HG03575 (cell line): ENCODE data around the gene SOAT2.

Experiments used
- ATAC-seq: cut with Tn5 transposase; IDR thresholded peaks from one replicate; pipeline ENCODE4 v1.9.1; 2021; ENCODE audit not compliant: unreplicated experiment, insufficient number of reproducible peaks, low FRiP score; ENCODE audit errors: extremely low read depth

The SOAT2 gene

GRCh38 chr12:53170215-53170614 is 66.9 kb downstream of the SOAT2 start:
- ATAC-seq: no peak

GRCh38 chr12:53170876-53171724 is 67.8 kb downstream of the SOAT2 start:
- no peak for ATAC-seq

GRCh38 chr12:53171725-53172329 is 68.5 kb downstream of the SOAT2 start:
- no peak for ATAC-seq

- ATAC-seq: no peak
Measured at GRCh38 chr12:53172352-53172751, 69.1 kb downstream of the SOAT2 start.

GRCh38 chr12:53173085-53173715 is 69.9 kb downstream of the SOAT2 start:
- ATAC-seq: no peak
